IPS DF 6.9 (cell line): ENCODE results near the gene MROH2A.

ENCODE experiments used
- DNase-seq: peaks from one replicate; pipeline ENCODE4 v3.0.0-alpha.2; 2013; ENCODE audit warnings: low read depth, low spot score
- H3K27ac ChIP-seq: one replicate; pipeline ENCODE4 v1.5.1; 2013; ENCODE audit warnings: low read length, control low read depth
- H3K27me3 ChIP-seq: 2 replicates; pipeline ENCODE4 v1.6.1; 2013; ENCODE audit warnings: mild to moderate bottlenecking, low read length; ENCODE audit not compliant: control insufficient read depth, insufficient read depth
- H3K36me3 ChIP-seq: 2 replicates; pipeline ENCODE4 v1.6.1; 2013; ENCODE audit warnings: low read length; ENCODE audit not compliant: control insufficient read depth, insufficient read depth
- H3K4me1 ChIP-seq: 2 replicates; pipeline ENCODE4 v1.6.1; 2013; ENCODE audit warnings: low read length; ENCODE audit not compliant: control insufficient read depth, insufficient read depth
- H3K4me3 ChIP-seq: 2 replicates; pipeline ENCODE4 v1.5.1; 2013; ENCODE audit warnings: mild to moderate bottlenecking, low read length
- H3K9me3 ChIP-seq: 2 replicates; pipeline ENCODE4 v1.6.1; 2013; ENCODE audit warnings: low read length, inconsistent platforms; ENCODE audit not compliant: control insufficient read depth, insufficient read depth
- WGBS: extraction: QIAGEN DNeasy Blood & Tissue Kit; methylation state at CpG from one replicate; pipeline ENCODE4 v1.1.7; 2013; ENCODE audit warnings: mixed read lengths, missing lambda C conversion rate; ENCODE audit not compliant: insufficient read length, insufficient coverage; 5-methylcytosine and 5-hydroxymethylcytosine counted together

MROH2A gene

GRCh38 chr2:233764761-233765160, 13.4 kb upstream of the MROH2A start:
- no peaks in the 10 kb centered on the region for H3K36me3 ChIP-seq

GRCh38 chr2:233766416-233766815, 11.7 kb upstream of the MROH2A start:
- no peaks in the 10 kb centered on the region for H3K9me3 ChIP-seq
- no CpG with 5 or more reads among the region's 4 CpGs for WGBS
- H3K4me3 ChIP-seq = no peak overlapping the region
- DNase-seq = no peak
- no peak overlapping the region for H3K27ac ChIP-seq
- no peaks in the 10 kb centered on the region for H3K36me3 ChIP-seq
- no peaks in the 10 kb centered on the region for H3K4me1 ChIP-seq
- H3K27me3 ChIP-seq = no peaks in the 10 kb centered on the region

More at GRCh38 chr2:233764761-233765160, 13.4 kb upstream of the MROH2A start:
- DNase-seq = no peak
- no CpG with 5 or more reads among the region's 3 CpGs for WGBS
- Histone ChIP-seq H3K9me3 (no peaks in the 10 kb centered on the region), H3K27me3 (no peaks in the 10 kb centered on the region), H3K4me3 (no peak overlapping the region), H3K4me1 (no peaks in the 10 kb centered on the region), H3K27ac (no peak overlapping the region)

GRCh38 chr2:233768076-233768475, 10.1 kb upstream of the MROH2A start:
- H3K27ac ChIP-seq = no peak overlapping the region
- H3K4me3 ChIP-seq = no peak overlapping the region
- no peaks in the 10 kb centered on the region for H3K9me3 ChIP-seq
- no peaks in the 10 kb centered on the region for H3K27me3 ChIP-seq
- H3K4me1 ChIP-seq = no peaks in the 10 kb centered on the region
- DNase-seq = peak; percentile 11
- no CpG with 5 or more reads among the region's 4 CpGs for WGBS
- H3K36me3 ChIP-seq = no peaks in the 10 kb centered on the region

GRCh38 chr2:233769260-233769659, 8.9 kb upstream of the MROH2A start:
- H3K27ac ChIP-seq = no peak overlapping the region
- DNase-seq = no peak
- no CpG with 5 or more reads among the region's 9 CpGs for WGBS

GRCh38 chr2:233772153-233772552, 6.0 kb upstream of the MROH2A start:
- WGBS = no CpG with 5 or more reads among the region's 16 CpGs
- Histone ChIP-seq H3K4me3 (no peak overlapping the region), H3K27me3 (no peaks in the 10 kb centered on the region), H3K36me3 (no peaks in the 10 kb centered on the region), H3K27ac (no peak overlapping the region), H3K4me1 (no peaks in the 10 kb centered on the region), H3K9me3 (no peaks in the 10 kb centered on the region)
- no peak for DNase-seq

More at GRCh38 chr2:233769260-233769659, 8.9 kb upstream of the MROH2A start:
- H3K4me1 ChIP-seq = no peaks in the 10 kb centered on the region
- no peak overlapping the region for H3K4me3 ChIP-seq
- no peaks in the 10 kb centered on the region for H3K36me3 ChIP-seq
- H3K27me3 ChIP-seq = no peaks in the 10 kb centered on the region
- no peaks in the 10 kb centered on the region for H3K9me3 ChIP-seq

GRCh38 chr2:233772583-233772982, 5.5 kb upstream of the MROH2A start:
- Histone ChIP-seq H3K4me3 (no peak overlapping the region), H3K27me3 (no peaks in the 10 kb centered on the region), H3K9me3 (no peaks in the 10 kb centered on the region), H3K4me1 (no peaks in the 10 kb centered on the region), H3K27ac (no peak overlapping the region), H3K36me3 (no peaks in the 10 kb centered on the region)
- no peak for DNase-seq
- no CpG with 5 or more reads among the region's 5 CpGs for WGBS

- no peak overlapping the region for H3K27ac ChIP-seq
- no peaks in the 10 kb centered on the region for H3K36me3 ChIP-seq
- DNase-seq = no peak
- no peaks in the 10 kb centered on the region for H3K9me3 ChIP-seq
- WGBS = no CpG with 5 or more reads among the region's 5 CpGs
- H3K4me1 ChIP-seq = no peaks in the 10 kb centered on the region
- no peak overlapping the region for H3K4me3 ChIP-seq
- H3K27me3 ChIP-seq = no peaks in the 10 kb centered on the region
Measured at GRCh38 chr2:233773854-233774253, 4.3 kb upstream of the MROH2A start.

- H3K27ac ChIP-seq = no peak overlapping the region
- no peaks in the 10 kb centered on the region for H3K27me3 ChIP-seq
- H3K4me1 ChIP-seq = no peaks in the 10 kb centered on the region
- H3K36me3 ChIP-seq = no peaks in the 10 kb centered on the region
- no peak for DNase-seq
- no CpG with 5 or more reads among the region's 6 CpGs for WGBS
- H3K4me3 ChIP-seq = no peak overlapping the region
- no peaks in the 10 kb centered on the region for H3K9me3 ChIP-seq
Measured at GRCh38 chr2:233775414-233775813, 2.7 kb upstream of the MROH2A start.

- H3K9me3 ChIP-seq = no peaks in the 10 kb centered on the region
- H3K27me3 ChIP-seq = no peaks in the 10 kb centered on the region
- no peak overlapping the region for H3K4me3 ChIP-seq
- no peaks in the 10 kb centered on the region for H3K4me1 ChIP-seq
- no peak for DNase-seq
- no CpG with 5 or more reads among the region's 4 CpGs for WGBS
- H3K27ac ChIP-seq = no peak overlapping the region
- no peaks in the 10 kb centered on the region for H3K36me3 ChIP-seq
Measured at GRCh38 chr2:233779722-233780121, 1.6 kb downstream of the MROH2A start.

- Histone ChIP-seq H3K36me3 (no peaks in the 10 kb centered on the region), H3K4me3 (no peak overlapping the region), H3K27me3 (no peaks in the 10 kb centered on the region), H3K27ac (no peak overlapping the region), H3K9me3 (no peaks in the 10 kb centered on the region), H3K4me1 (no peaks in the 10 kb centered on the region)
- WGBS = 100% methylated on average over 1 of the region's 4 CpGs
- DNase-seq = no peak
Measured at GRCh38 chr2:233780771-233781170, 2.6 kb downstream of the MROH2A start.

GRCh38 chr2:233789554-233789953, 11.4 kb downstream of the MROH2A start:
- H3K4me1 ChIP-seq = no peaks in the 10 kb centered on the region
- no peaks in the 10 kb centered on the region for H3K27me3 ChIP-seq
- DNase-seq = no peak
- no peak overlapping the region for H3K4me3 ChIP-seq
- no peaks in the 10 kb centered on the region for H3K9me3 ChIP-seq
- 0 out of 2 replicates have a peak, but pooled peaks cover 3% of the 10 kb centered on the region for H3K36me3 ChIP-seq
- no peak overlapping the region for H3K27ac ChIP-seq
- no CpG with 5 or more reads among the region's 7 CpGs for WGBS
